T47D (cell line): ENCODE measurements around the gene PAK1.

ENCODE experiments used
- DNase-seq, 2 experiments: peaks; one replicate each; pipeline versions ENCODE4 v3.0.0 to v3.0.0-alpha.2; 2011 to 2012; ENCODE audit warnings: low read depth in 1 of 2, low spot score in 1 of 2
- JUND ChIP-seq: IDR thresholded peaks from 2 replicates; pipeline ENCODE4 v1.6.1; 2012; ENCODE audit warnings: low read depth
- in situ Hi-C: cut with HindIII; loops from 2 replicates; pipeline ENCODE4 v1.10.0; 2016; ENCODE audit warnings: low sequenced_read_pairs, low pct_unique_long_range_greater_than_20kb

Gene PAK1

DNA sequence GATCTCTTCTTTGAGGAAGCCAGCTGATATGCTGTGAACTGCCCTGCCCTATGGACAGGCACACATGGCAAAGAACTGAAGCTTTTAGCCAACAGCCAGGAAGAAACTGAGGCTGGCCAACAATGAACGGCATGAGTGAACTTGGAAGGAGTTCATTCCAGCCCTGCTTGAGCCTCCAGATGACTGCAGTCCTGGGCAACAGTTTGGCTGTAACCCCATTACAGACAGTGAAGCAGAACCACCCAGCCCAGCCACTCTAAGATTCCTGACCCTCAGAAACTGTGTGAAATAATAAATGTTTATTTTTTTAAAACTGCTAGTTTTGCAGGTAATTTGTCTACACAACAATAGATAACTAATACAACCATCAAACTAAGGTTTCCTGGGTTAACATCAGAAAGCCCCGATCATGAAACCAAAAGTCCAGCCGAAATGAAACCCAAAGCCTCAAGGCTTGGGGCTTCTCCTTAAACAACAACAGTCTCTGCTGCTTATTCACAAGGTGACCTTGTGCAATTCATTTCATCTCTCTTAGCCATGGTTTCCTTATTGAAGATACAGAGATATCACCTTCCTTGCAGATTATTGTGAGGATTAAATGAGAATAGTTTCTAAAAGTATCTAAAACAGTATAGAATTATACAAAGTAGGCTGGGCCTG is 31.4 kb downstream of the PAK1 start:
- in situ Hi-C loops = no loop called here
- TF ChIP-seq JUND = no peak
- no peak for DNase-seq

DNA sequence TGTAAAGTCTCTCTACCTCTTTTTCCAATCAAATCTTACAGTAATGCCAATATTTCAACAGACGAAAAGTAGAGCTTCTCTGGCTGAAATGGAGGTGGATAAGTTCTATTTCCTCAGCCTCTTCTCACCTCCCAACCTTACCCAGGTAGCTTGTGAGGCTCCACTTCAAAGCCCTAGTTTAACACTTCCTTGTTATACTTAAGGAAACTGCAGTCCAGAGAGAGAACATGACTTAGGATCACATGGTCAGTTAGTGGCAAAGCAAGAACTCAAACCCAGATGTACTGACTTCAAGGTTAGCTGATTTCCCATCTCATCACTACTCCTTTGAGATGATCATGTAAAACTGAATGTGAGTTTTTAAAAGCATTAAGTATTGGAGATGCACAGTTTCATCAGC is 32.5 kb downstream of the PAK1 start:
- no peak for TF ChIP-seq JUND
- in situ Hi-C loops = no loop called here

DNA sequence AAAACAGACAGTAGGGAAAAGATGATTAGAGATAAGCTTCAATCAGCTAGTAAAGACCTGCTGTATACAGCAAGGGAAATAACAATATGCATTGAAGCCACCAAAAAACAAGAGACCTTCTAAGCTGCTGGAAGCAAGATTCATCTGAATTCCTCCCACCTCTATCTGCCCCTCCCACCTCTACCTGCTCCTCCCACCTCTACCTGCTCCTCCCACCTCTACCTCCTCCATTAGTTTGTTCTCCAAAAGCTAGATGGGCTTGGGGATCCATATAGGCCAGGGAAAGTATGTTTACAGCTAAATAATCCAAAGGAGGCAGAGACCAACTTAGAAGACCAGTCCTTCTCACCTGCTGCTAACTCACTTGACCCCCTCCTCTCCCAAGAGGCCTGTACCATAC is 33.2 kb downstream of the PAK1 start:
- TF ChIP-seq JUND = no peak
- DNase-seq = no peak
- in situ Hi-C loops = no loop called here

More for the DNA sequence above, 32.5 kb downstream of the PAK1 start:
- no peak for DNase-seq

DNA sequence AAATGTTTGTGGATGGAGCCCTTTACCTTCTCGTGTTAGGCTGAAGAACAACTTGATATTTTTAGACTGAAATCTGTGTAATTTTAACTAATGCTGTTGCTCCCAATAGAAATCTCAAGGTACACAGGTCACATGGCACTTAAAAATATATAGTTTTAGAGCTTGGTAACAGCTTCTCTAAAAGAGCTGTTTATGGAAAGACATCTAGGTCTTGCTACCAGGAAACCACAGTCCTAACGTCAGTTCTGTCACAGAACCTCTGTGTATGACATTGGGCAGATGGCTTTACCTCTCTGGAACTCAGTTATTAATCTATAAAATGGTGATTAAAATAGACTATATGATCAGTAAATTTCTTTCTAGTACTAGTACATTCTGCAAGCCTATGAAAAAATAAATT is 35.4 kb downstream of the PAK1 start:
- no peak for DNase-seq
- TF ChIP-seq JUND = no peak
- in situ Hi-C loops = no loop called here

DNA sequence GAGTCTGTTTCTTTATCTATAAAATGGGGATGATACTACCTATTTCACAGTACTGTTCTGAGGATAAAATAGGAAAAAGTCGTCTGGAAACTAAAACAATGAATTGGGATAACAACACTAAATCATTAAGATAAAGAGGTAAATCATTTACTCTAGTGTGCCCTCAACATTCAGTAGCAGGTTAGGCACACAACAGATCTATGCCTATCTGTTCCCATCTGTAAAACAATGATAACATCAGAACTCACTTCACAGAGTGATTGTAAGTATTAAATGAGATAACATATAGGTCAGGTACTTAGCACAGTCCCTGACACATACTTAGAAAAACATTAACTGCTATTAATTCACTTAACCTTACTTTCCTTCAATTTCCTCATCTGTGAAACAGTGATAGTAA is 36.9 kb downstream of the PAK1 start:
- DNase-seq = no peak
- in situ Hi-C loops = no loop called here
- no peak for TF ChIP-seq JUND

DNA sequence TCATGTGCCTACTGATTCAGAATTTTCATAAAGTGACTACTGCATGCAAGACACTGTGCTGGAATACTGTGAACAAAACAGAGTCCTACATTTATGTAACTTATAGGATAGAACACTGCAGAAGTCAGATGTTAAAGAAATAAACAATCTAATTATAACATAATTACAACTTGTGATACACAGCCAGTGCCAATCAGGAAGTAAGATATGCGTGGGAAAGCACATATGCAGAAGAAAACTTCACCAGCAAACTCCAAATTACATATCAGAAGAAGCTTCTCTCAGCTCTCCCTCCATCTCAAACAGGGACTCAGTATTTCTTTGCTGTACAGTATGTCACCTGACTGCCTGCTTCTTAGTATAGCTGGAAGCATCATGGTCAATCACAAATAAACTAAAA is 37.4 kb downstream of the PAK1 start:
- no peak for DNase-seq
- in situ Hi-C loops = no loop called here

DNA sequence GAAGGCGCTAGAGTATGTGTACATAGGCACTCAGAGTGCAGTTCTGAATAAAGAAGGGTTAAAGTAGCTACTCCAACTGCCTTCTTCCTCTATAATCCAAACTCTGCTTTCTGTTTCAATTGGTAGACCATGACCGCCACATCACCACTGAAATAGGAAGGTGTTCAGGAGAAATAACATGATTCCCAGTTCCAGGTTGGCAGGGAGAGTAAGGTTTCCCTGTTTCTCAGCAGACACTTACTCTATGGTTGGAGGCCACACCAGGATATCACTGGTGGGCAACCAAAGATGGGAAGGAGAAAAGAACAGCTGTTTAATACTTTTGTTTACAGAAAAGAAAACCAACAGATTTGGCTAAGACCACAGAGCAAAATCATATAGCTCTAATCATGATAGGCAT is 37.9 kb downstream of the PAK1 start:
- no peak for TF ChIP-seq JUND
- no peak for DNase-seq
- in situ Hi-C loops = no loop called here

More for the DNA sequence above, 37.4 kb downstream of the PAK1 start:
- no peak for TF ChIP-seq JUND

DNA sequence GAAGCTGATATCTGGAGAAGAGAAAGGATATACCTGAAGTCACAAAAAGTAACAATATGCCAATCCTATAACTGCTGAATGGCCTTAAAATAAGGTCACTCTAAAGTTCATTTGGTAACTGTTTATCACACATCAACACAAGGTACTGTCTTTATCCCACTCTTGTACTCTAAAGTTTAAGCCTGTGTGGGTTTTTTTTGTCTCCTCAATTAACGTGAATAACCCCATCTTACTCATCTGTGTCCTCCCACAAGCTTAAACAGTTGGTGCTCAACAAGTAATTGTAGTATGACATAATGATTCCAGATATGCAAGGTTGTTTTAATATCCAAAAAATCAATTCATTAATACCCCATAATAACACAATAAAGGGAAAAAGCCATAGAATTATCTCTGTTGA is 42.1 kb downstream of the PAK1 start:
- in situ Hi-C loops = no loop called here
- DNase-seq = no peak

DNA sequence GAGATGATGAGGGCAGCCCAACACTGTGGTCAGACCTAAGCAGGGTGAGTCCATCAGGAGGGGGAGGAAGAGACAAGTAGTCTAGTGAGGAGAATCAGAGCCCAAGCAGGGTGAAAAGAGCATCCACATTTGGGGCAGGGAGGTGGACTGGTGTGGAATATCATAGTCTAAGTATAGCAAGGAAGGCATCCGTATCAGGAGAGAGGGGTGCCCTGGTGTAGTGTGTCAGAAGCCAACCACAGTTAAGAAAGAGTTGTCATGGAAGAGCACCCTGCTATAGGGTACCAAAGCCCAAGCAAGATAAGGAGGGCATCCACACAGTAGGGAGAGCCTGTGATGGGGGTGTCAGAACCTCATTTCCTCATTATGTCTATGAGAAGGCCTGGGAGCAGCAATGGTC is 45.3 kb downstream of the PAK1 start:
- no peak for DNase-seq
- TF ChIP-seq JUND = no peak
- in situ Hi-C loops = no loop called here

More for the DNA sequence above, 42.1 kb downstream of the PAK1 start:
- TF ChIP-seq JUND = no peak

DNA sequence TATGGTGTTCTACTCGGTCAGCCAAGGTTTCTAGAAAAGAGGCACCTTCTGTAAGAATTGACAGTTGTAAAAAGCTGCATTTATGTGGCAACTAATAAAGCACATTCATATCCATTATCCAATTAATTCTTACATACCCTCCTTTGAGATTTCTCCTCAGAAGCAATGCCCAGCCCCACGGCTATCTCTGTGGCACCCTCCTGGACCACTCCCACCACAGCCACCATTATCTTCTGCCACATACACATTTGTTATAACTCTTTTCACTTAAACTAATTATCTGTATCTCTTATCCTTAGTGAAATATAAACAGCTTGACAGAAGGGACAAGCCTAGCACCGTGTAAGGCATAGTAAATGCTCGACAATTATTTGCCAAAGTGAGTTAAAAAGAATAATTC is 48.5 kb downstream of the PAK1 start:
- no peak for DNase-seq
- no peak for TF ChIP-seq JUND
- in situ Hi-C loops = no loop called here

DNA sequence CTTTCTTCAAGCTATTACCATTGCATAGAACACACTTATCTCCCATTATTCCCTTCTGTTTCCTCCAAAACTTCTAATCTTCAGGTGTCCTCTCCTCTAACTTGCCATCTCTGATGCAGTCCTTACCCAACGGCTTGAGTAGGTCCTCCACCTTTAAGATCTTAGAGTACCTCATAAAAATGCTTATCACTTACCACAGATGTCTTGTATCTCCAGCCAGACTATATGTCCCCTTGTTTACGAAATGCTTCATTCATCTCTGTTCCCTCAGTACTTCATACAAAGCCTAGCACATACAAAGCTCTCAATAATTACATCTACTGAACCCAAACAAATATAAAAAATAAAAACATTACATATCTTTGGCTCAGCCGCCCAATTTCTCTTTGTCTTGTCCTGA is 49.2 kb downstream of the PAK1 start:
- in situ Hi-C loops = no loop called here
- TF ChIP-seq JUND = no peak
- no peak for DNase-seq

DNA sequence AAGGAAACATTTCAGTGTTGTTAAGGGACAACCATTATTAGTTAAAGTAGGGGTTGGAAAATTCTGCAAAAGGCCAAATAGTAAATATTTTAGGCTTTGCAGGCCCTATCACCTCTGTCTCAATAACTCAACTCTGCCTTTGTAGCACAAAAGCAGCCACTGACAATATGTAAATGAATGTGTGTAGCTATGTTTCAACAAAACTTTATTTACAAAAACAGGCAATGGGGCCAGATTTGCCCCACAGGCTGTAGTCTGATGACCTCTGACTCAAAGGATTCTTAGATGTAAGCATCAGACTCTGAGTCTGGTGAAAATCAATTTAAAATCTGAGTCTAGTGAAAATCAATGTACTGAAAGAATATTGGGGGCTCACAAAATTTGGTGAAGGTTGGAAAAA is 50.3 kb downstream of the PAK1 start:
- in situ Hi-C loops = no loop called here
- no peak for DNase-seq
- TF ChIP-seq JUND = no peak

DNA sequence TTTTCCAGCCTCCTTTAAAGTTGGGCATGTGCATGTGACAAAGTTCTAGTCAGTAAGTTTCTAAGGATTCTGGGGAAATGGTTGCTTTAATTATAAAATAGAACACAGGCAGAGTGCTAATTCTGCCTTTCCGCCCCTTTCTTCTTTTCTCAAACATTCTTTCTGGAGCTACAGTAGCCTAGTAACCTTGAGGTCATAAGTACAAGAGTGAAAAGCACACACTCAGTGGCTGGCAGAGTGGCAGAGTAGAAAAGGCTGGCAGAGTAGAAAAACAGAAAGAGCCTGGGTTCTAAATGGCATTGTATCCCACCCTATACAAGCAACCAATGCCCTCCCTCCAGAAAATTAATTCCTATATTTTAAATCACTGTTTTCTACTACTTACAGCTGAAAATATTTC is 51.2 kb downstream of the PAK1 start:
- in situ Hi-C loops = no loop called here
- DNase-seq = no peak
- no peak for TF ChIP-seq JUND

DNA sequence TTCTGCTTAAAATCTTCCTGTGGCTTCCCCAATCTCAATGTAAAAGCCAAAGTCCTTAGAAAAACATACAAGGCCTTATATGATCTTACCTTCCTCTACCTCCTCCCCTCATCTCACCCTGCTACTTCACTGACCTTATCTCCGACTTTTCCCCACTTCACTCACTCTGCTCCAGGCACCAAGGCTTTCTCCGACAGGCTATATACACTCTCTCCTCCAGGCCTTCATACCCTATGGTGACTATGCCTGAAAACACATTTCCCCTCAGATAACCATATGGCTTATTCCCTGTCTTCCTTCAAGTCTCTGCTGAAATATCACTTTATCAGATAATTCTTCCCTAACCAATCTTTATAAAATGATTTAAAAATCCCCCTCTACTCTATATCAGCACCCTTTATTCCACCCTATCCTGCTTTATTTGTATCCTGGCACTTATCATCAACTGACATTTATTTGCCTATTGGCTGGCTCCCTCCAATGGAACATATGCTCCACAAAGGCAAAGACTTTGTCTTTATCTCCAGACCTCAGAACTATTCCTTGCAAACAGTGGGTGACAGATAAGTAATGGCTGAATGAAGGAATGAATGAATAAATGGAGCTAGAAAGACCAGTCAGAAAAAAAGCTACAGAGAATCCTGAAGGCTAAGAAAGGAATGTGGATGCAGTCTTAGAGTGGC is 52.7 kb downstream of the PAK1 start:
- TF ChIP-seq JUND = no peak
- no peak for DNase-seq
- in situ Hi-C loops = no loop called here
